PC-9 (cell line): ENCODE measurements around the gene BLM. TPM values are rescaled to one million over a fixed set of nuclear protein-coding genes. Genes with fewer than 3 reads are reported as not detected.

ENCODE experiments used
- BruUV-seq: library from RNA; stranded (reverse); fragments of 400-500 nt; replicated peaks from 2 replicates; lab custom pipeline; 2021; lab: Mats Ljungman, UMichigan
- CTCF ChIA-PET: fragments of 300-600 bp; sonication (Branson Sonifier 250); formaldehyde crosslinking; loops from one replicate; lab custom pipeline; 2022; ENCODE audit warnings: antibody characterized with exemption; lab: Charles Lee
- POLR2A ChIA-PET: fragments of 300-600 bp; sonication (Branson Sonifier 250); formaldehyde crosslinking; loops from one replicate; lab custom pipeline; 2022; ENCODE audit warnings: antibody characterized with exemption; ENCODE audit not compliant: unreplicated experiment; lab: Charles Lee
- DNase-seq, 2 experiments: peaks; one replicate each; pipeline versions ENCODE4 v3.0.0 to v3.0.0-alpha.2; 2015 to 2022; ENCODE audit warnings: mixed read lengths in 1 of 2
- H2AFZ ChIP-seq: fragments of 200-600 bp; sonication (generic); 2 replicates; pipeline ENCODE4 v1.8.1; 2017; ENCODE audit warnings: antibody characterized with exemption
- H3F3A ChIP-seq: fragments of 200-600 bp; sonication (generic); 2 replicates; pipeline ENCODE4 v1.8.1; 2017; ENCODE audit warnings: antibody characterized with exemption, mild to moderate bottlenecking, low read depth; ENCODE audit not compliant: insufficient read depth
- H3K27ac ChIP-seq: fragments of 200-600 bp; sonication (generic); 2 replicates; pipeline ENCODE4 v1.6.1; 2016; ENCODE audit warnings: mixed run types
- H3K27me3 ChIP-seq: fragments of 200-600 bp; sonication (generic); 2 replicates; pipeline ENCODE4 v1.6.1; 2016; ENCODE audit warnings: low read depth, mixed run types; ENCODE audit not compliant: insufficient read depth
- H3K36me3 ChIP-seq: fragments of 200-600 bp; sonication (generic); 2 replicates; pipeline ENCODE4 v1.6.1; 2016; ENCODE audit warnings: low read depth, mixed run types
- H3K4me1 ChIP-seq: fragments of 200-600 bp; sonication (generic); replicated peaks from 2 replicates; pipeline ENCODE4 v1.6.1; 2016; ENCODE audit warnings: mixed run types; ENCODE audit not compliant: insufficient read depth
- H3K4me2 ChIP-seq: fragments of 200-600 bp; sonication (generic); 2 replicates; pipeline ENCODE4 v1.6.1; 2017; ENCODE audit warnings: mixed run types
- H3K4me3 ChIP-seq: fragments of 200-600 bp; sonication (generic); 2 replicates; pipeline ENCODE4 v1.6.1; 2016; ENCODE audit warnings: mixed run types
- H3K79me2 ChIP-seq: fragments of 200-600 bp; sonication (generic); 2 replicates; pipeline ENCODE4 v1.6.1; 2017; ENCODE audit warnings: low read depth, mixed run types
- H3K9me2 ChIP-seq: fragments of 200-600 bp; sonication (generic); 2 replicates; pipeline ENCODE4 v1.8.1; 2017; ENCODE audit warnings: mild to moderate bottlenecking; ENCODE audit not compliant: insufficient read depth
- H3K9me3 ChIP-seq: fragments of 200-600 bp; sonication (generic); 2 replicates; pipeline ENCODE4 v1.8.1; 2016; ENCODE audit warnings: low read depth; ENCODE audit not compliant: insufficient read depth
- H4K20me1 ChIP-seq: fragments of 200-600 bp; sonication (generic); 2 replicates; pipeline ENCODE4 v1.8.1; 2017; ENCODE audit not compliant: insufficient read depth
- CTCF ChIP-seq: fragments of 200-600 bp; sonication (generic); conservative IDR thresholded peaks from 2 replicates; pipeline ENCODE4 v1.6.1; 2017; ENCODE audit warnings: mixed run types, antibody characterized with exemption, mild to moderate bottlenecking, moderate library complexity
- EZH2 ChIP-seq: fragments of 200-600 bp; sonication (generic); IDR thresholded peaks from 2 replicates; pipeline ENCODE4 v1.8.0; 2017; ENCODE audit warnings: antibody characterized with exemption, low read depth
- intact Hi-C: fragments of 100-400 bp; cut with micrococcal nuclease; formaldehyde crosslinking; loops from one replicate; pipeline ENCODE4 v1.10.0; 2022; ENCODE audit not compliant: unreplicated experiment
- total RNA-seq: library from RNA; stranded (reverse); gene quantifications from 2 replicates; pipeline ENCODE4 v1.2.3, GENCODE V29; 2021

BLM gene
- total RNA-seq, 1 experiment from 2014 or later: 19.1 TPM

- Histone ChIP-seq H3K36me3 (no peaks in the 10 kb centered on the region), H3K4me2 (no peak overlapping the region), H3K9me3 (no peaks in the 10 kb centered on the region), H2AFZ (no peak overlapping the region), H4K20me1 (no peaks in the 10 kb centered on the region), H3K27me3 (0 out of 2 replicates have a peak, but pooled peaks cover 5% of the 10 kb centered on the region), H3F3A (no peaks in the 10 kb centered on the region), H3K27ac (no peak overlapping the region), H3K4me1 (no peaks in the 10 kb centered on the region), H3K79me2 (no peaks in the 10 kb centered on the region), H3K4me3 (no peak overlapping the region), H3K9me2 (no peaks in the 10 kb centered on the region)
- intact Hi-C loops: no loop called here
- ChIA-PET POLR2A (no interaction called here), CTCF (no interaction called here)
- no TSS peak for BruUV-seq
- no peak for DNase-seq
- TF ChIP-seq EZH2 (no peak), CTCF (no peak)
Measured at GRCh38 chr15:90829126-90829525, 112.0 kb downstream of the BLM start.

- Histone ChIP-seq H3K4me1 (no peaks in the 10 kb centered on the region), H3K79me2 (no peaks in the 10 kb centered on the region), H3F3A (no peaks in the 10 kb centered on the region), H3K9me2 (no peaks in the 10 kb centered on the region), H3K4me2 (no peak overlapping the region), H3K27me3 (0 out of 2 replicates have a peak, but pooled peaks cover 5% of the 10 kb centered on the region), H3K36me3 (no peaks in the 10 kb centered on the region), H4K20me1 (no peaks in the 10 kb centered on the region), H2AFZ (no peak overlapping the region), H3K27ac (no peak overlapping the region), H3K9me3 (no peaks in the 10 kb centered on the region), H3K4me3 (no peak overlapping the region)
- intact Hi-C loops: no loop called here
- BruUV-seq: no TSS peak
- ChIA-PET POLR2A (no interaction called here), CTCF (no interaction called here)
- DNase-seq: no peak
- TF ChIP-seq EZH2: no peak
- TF ChIP-seq CTCF: no peak
Measured at GRCh38 chr15:90829942-90830440, 112.8 kb downstream of the BLM start.

- intact Hi-C loops: no loop called here
- Histone ChIP-seq H3K27ac (no peak overlapping the region), H3K4me3 (no peak overlapping the region), H3K9me3 (no peaks in the 10 kb centered on the region), H3K9me2 (no peaks in the 10 kb centered on the region), H3K36me3 (no peaks in the 10 kb centered on the region), H3K79me2 (no peaks in the 10 kb centered on the region), H3K27me3 (no peaks in the 10 kb centered on the region), H3F3A (no peaks in the 10 kb centered on the region), H2AFZ (no peak overlapping the region), H3K4me1 (no peaks in the 10 kb centered on the region), H3K4me2 (no peak overlapping the region), H4K20me1 (no peaks in the 10 kb centered on the region)
- BruUV-seq: no TSS peak
- POLR2A ChIA-PET: no interaction called here
- no peak for TF ChIP-seq EZH2
- TF ChIP-seq CTCF: no peak
- CTCF ChIA-PET: no interaction called here
- DNase-seq: no peak
Measured at GRCh38 chr15:90834626-90835025, 117.5 kb downstream of the BLM start.
